ENCODE measurements around the gene RPRM.
A peak's percentile ranks its signal among the peaks of the same experiment; 100 is the strongest.
"Not testable (repeated sequence)": the region's sequence is repeated elsewhere in the genome, so short reads cannot be mapped to it uniquely, and the experiment has no call there.

RPRM gene

GRCh38 chr2:153478289-153479261 is at the start of gene RPRM:
RPRM (minus strand) TSS chr2:153478762; CDS start chr2:153478565, 197 bp downstream.
- TF ChIP-seq CTCF (IDR thresholded peaks at IDR 0.05; ENCODE audit: control insufficient read depth, extremely low read depth, insufficient read depth) = peak; percentile 65
- no peak for DNase-seq (ENCODE audit: low read depth)
- H3K4me3 ChIP-seq (ENCODE audit: low read depth, low read length) = peak within 1 kb of the TSS; percentile 31

GRCh38 chr2:153519257-153519875 is 40.8 kb upstream of the RPRM start:
- peak; percentile 53 for TF ChIP-seq CTCF (IDR thresholded peaks at IDR 0.05; ENCODE audit: control insufficient read depth, extremely low read depth, insufficient read depth)
- H3K4me3 ChIP-seq (ENCODE audit: low read depth, low read length) = no peak overlapping the region
- DNase-seq (ENCODE audit: low read depth) = peak; percentile 43

- no peak for TF ChIP-seq CTCF (IDR thresholded peaks at IDR 0.05; ENCODE audit: control insufficient read depth, extremely low read depth, insufficient read depth)
- H3K4me3 ChIP-seq (ENCODE audit: low read depth, low read length) = no peak overlapping the region
- no peak for DNase-seq (ENCODE audit: low read depth)
Observed at GRCh38 chr2:153512331-153512730, 33.8 kb upstream of the RPRM start.

DNA sequence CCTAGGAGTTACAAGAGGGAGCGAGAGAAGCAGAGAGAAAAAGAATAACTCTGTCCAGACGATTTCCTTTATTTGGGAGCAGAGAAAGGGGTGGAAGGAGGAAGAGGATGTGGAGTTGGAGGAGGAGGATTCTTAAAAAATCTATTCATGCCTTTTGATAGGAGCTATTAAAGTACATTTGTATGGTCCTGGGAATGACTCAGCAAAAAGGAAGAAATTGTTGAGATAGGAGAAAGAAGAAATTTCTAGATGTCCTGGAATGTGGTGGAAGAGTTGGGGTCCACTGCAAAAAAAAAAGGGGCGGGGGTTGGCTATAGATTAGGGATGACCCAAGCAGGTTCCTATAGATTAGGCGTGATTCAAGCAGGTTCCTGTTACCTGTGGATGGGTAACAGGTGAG is 32.4 kb upstream of the RPRM start:
- no peak for TF ChIP-seq CTCF (IDR thresholded peaks at IDR 0.05; ENCODE audit: control insufficient read depth, extremely low read depth, insufficient read depth)
- H3K4me3 ChIP-seq (ENCODE audit: low read depth, low read length) = no peak overlapping the region
- DNase-seq (ENCODE audit: low read depth) = no peak

DNA sequence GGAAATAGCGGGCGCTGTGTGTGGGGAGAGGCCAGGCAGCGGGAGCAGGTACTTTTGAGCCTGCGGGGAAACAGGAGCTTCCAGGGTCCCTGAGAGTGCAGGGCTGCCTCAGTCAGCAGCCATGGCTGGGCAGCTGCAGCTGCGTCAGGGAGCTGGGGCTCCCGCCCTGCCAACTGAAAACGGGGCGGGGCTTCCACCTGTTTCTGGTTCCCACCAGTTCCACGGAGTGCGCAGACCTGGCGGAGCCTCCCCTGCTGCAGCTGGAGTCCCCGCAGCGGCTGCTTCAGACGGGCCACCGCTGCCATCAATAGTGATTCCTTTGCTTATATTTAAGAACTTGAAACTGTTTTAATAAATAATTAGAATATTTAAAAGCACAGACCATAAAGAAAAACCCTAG is 30.6 kb upstream of the RPRM start:
- TF ChIP-seq CTCF (IDR thresholded peaks at IDR 0.05; ENCODE audit: control insufficient read depth, extremely low read depth, insufficient read depth) = no peak
- no peak for DNase-seq (ENCODE audit: low read depth)
- H3K4me3 ChIP-seq (ENCODE audit: low read depth, low read length) = no peak overlapping the region

- H3K4me3 ChIP-seq (ENCODE audit: low read depth, low read length); DNase-seq (ENCODE audit: low read depth): not testable (repeated sequence)
Observed at GRCh38 chr2:153506499-153506898, 27.9 kb upstream of the RPRM start.

GRCh38 chr2:153499439-153499838 is 20.9 kb upstream of the RPRM start:
- no peak for DNase-seq (ENCODE audit: low read depth)
- no peak overlapping the region for H3K4me3 ChIP-seq (ENCODE audit: low read depth, low read length)
- TF ChIP-seq CTCF (IDR thresholded peaks at IDR 0.05; ENCODE audit: control insufficient read depth, extremely low read depth, insufficient read depth) = no peak
